ENCODE results near the gene PLXNB2.

PLXNB2 gene

GRCh38 chr22:50348058-50348457, 40.6 kb upstream of the PLXNB2 start:
- H4K20me1 ChIP-seq (ENCODE audit: insufficient read depth, low read length) = no peaks in the 10 kb centered on the region
- no peaks in the 10 kb centered on the region for H3F3A ChIP-seq (ENCODE audit: insufficient read depth, low read length)
- TF ChIP-seq EZH2 (IDR thresholded peaks at IDR 0.05; ENCODE audit: borderline replicate concordance, low read length) (no peak), CTCF (IDR thresholded peaks at IDR 0.05; ENCODE audit: low read length) (no peak)
- H3K9me3 ChIP-seq (ENCODE audit: low read length) = no peaks in the 10 kb centered on the region
- H3K4me2 ChIP-seq (ENCODE audit: low read length) = no peak overlapping the region
- H3K9ac ChIP-seq (ENCODE audit: low read length) = no peak overlapping the region
- H3K9me2 ChIP-seq (ENCODE audit: low read depth, low read length) = no peaks in the 10 kb centered on the region
- H3K27me3 ChIP-seq (ENCODE audit: insufficient read depth, low read length) = no peaks in the 10 kb centered on the region
- H3K4me1 ChIP-seq (ENCODE audit: insufficient read depth, low read length, severe bottlenecking) = peaks cover 7% of the 10 kb centered on the region
- no peak overlapping the region for H3K27ac ChIP-seq (ENCODE audit: low read depth, low read length, poor library complexity, severe bottlenecking)
- H3K4me3 ChIP-seq (ENCODE audit: low read depth, low read length, poor library complexity, severe bottlenecking) = no peak overlapping the region
- peaks cover 32% of the 10 kb centered on the region for H3K36me3 ChIP-seq (ENCODE audit: insufficient read depth, low read length)
- H3K79me2 ChIP-seq (ENCODE audit: insufficient read depth, low read length) = peaks cover 25% of the 10 kb centered on the region
- H2AFZ ChIP-seq (ENCODE audit: low read length) = no peak overlapping the region

- Histone ChIP-seq H3K9me2 (ENCODE audit: low read depth, low read length) (no peaks in the 10 kb centered on the region), H2AFZ (ENCODE audit: low read length) (no peak overlapping the region), H3K79me2 (ENCODE audit: insufficient read depth, low read length) (peaks cover 25% of the 10 kb centered on the region), H3K9ac (ENCODE audit: low read length) (no peak overlapping the region), H3K9me3 (ENCODE audit: low read length) (no peaks in the 10 kb centered on the region), H3K27me3 (ENCODE audit: insufficient read depth, low read length) (no peaks in the 10 kb centered on the region), H3K4me2 (ENCODE audit: low read length) (peak overlapping the region; percentile 27; the same call in 1 of the 2 replicates), H4K20me1 (ENCODE audit: insufficient read depth, low read length) (no peaks in the 10 kb centered on the region), H3K36me3 (ENCODE audit: insufficient read depth, low read length) (peaks cover 23% of the 10 kb centered on the region), H3K27ac (ENCODE audit: low read depth, low read length, poor library complexity, severe bottlenecking) (no peak overlapping the region), H3K4me3 (ENCODE audit: low read depth, low read length, poor library complexity, severe bottlenecking) (no peak overlapping the region), H3F3A (ENCODE audit: insufficient read depth, low read length) (0 out of 2 replicates have a peak, but pooled peaks cover 2% of the 10 kb centered on the region), H3K4me1 (ENCODE audit: insufficient read depth, low read length, severe bottlenecking) (peaks cover 16% of the 10 kb centered on the region)
- TF ChIP-seq EZH2 (IDR thresholded peaks at IDR 0.05; ENCODE audit: borderline replicate concordance, low read length) = no peak
- no peak for TF ChIP-seq CTCF (IDR thresholded peaks at IDR 0.05; ENCODE audit: low read length)
Measured at GRCh38 chr22:50347157-50347556, 39.7 kb upstream of the PLXNB2 start.

GRCh38 chr22:50346470-50346869, 39.0 kb upstream of the PLXNB2 start:
- Histone ChIP-seq H3K4me2 (ENCODE audit: low read length) (peak overlapping the region; percentile 27; the same call in 1 of the 2 replicates), H3K27me3 (ENCODE audit: insufficient read depth, low read length) (no peaks in the 10 kb centered on the region), H3K79me2 (ENCODE audit: insufficient read depth, low read length) (peaks cover 25% of the 10 kb centered on the region), H3K4me3 (ENCODE audit: low read depth, low read length, poor library complexity, severe bottlenecking) (no peak overlapping the region), H3F3A (ENCODE audit: insufficient read depth, low read length) (0 out of 2 replicates have a peak, but pooled peaks cover 2% of the 10 kb centered on the region), H3K4me1 (ENCODE audit: insufficient read depth, low read length, severe bottlenecking) (peaks cover 20% of the 10 kb centered on the region), H3K9me2 (ENCODE audit: low read depth, low read length) (no peaks in the 10 kb centered on the region), H3K9ac (ENCODE audit: low read length) (no peak overlapping the region), H3K36me3 (ENCODE audit: insufficient read depth, low read length) (peaks cover 21% of the 10 kb centered on the region), H3K9me3 (ENCODE audit: low read length) (no peaks in the 10 kb centered on the region), H2AFZ (ENCODE audit: low read length) (no peak overlapping the region), H4K20me1 (ENCODE audit: insufficient read depth, low read length) (no peaks in the 10 kb centered on the region), H3K27ac (ENCODE audit: low read depth, low read length, poor library complexity, severe bottlenecking) (no peak overlapping the region)
- no peak for TF ChIP-seq EZH2 (IDR thresholded peaks at IDR 0.05; ENCODE audit: borderline replicate concordance, low read length)
- no peak for TF ChIP-seq CTCF (IDR thresholded peaks at IDR 0.05; ENCODE audit: low read length)
